ENCODE data around the gene LRRC4. TPM values are rescaled to one million over a fixed set of nuclear protein-coding genes. Genes with fewer than 3 reads are reported as not detected.

LRRC4 gene
- total and polyA plus RNA-seq, 7 donors, result 0.60 to 1.8 (median 1.4) TPM

GRCh38 chr7:128068785-128069184, 37.5 kb upstream of the LRRC4 start:
- Histone ChIP-seq H3K4me1 (no peaks in the 10 kb centered on the region), H3K9me3 (no peaks in the 10 kb centered on the region), H3K27me3 (no peaks in the 10 kb centered on the region), H3K36me3 (no peaks in the 10 kb centered on the region), H3K4me3 (no peak overlapping the region), H3K27ac (no peak overlapping the region)
- intact Hi-C loops (cut with DNase I), result no loop called here
- 96 to 97% methylated on average over 8 of the region's 8 CpGs for WGBS, 2 donors
- no peak for DNase-seq
- TF ChIP-seq CTCF (IDR thresholded peaks at IDR 0.05), result no peak
- no peak for TF ChIP-seq EP300 (IDR thresholded peaks at IDR 0.05)
- TF ChIP-seq POLR2AphosphoS5 (IDR thresholded peaks at IDR 0.05), result no peak
- no peak for TF ChIP-seq POLR2A (IDR thresholded peaks at IDR 0.05)

GRCh38 chr7:128067983-128068382, 36.7 kb upstream of the LRRC4 start:
- Histone ChIP-seq H3K4me1 (no peaks in the 10 kb centered on the region), H3K9me3 (no peaks in the 10 kb centered on the region), H3K27ac (no peak overlapping the region), H3K27me3 (no peaks in the 10 kb centered on the region), H3K4me3 (no peak overlapping the region), H3K36me3 (no peaks in the 10 kb centered on the region)
- intact Hi-C loops (cut with DNase I), result no loop called here
- 81 to 92% methylated on average over 5 of the region's 5 CpGs for WGBS, 2 donors
- TF ChIP-seq EP300 (IDR thresholded peaks at IDR 0.05) (no peak), POLR2A (IDR thresholded peaks at IDR 0.05) (no peak), CTCF (IDR thresholded peaks at IDR 0.05) (no peak), POLR2AphosphoS5 (IDR thresholded peaks at IDR 0.05) (no peak)
- no peak for DNase-seq

GRCh38 chr7:128066858-128067257, 35.6 kb upstream of the LRRC4 start:
- Histone ChIP-seq H3K36me3 (no peaks in the 10 kb centered on the region), H3K4me3 (no peak overlapping the region), H3K9me3 (no peaks in the 10 kb centered on the region), H3K27me3 (no peaks in the 10 kb centered on the region), H3K27ac (no peak overlapping the region), H3K4me1 (no peaks in the 10 kb centered on the region)
- DNase-seq, result no peak
- intact Hi-C loops (cut with DNase I), result no loop called here
- TF ChIP-seq CTCF (IDR thresholded peaks at IDR 0.05), result no peak
- no peak for TF ChIP-seq POLR2A (IDR thresholded peaks at IDR 0.05)
- TF ChIP-seq POLR2AphosphoS5 (IDR thresholded peaks at IDR 0.05), result no peak
- WGBS, 2 donors, result 81 to 87% methylated on average over 5 of the region's 5 CpGs

GRCh38 chr7:128066395-128066794, 35.2 kb upstream of the LRRC4 start:
- intact Hi-C loops (cut with DNase I), result no loop called here
- no peaks in the 10 kb centered on the region for H3K36me3 ChIP-seq
- TF ChIP-seq POLR2AphosphoS5 (IDR thresholded peaks at IDR 0.05) (no peak), POLR2A (IDR thresholded peaks at IDR 0.05) (no peak), CTCF (IDR thresholded peaks at IDR 0.05) (no peak), EP300 (IDR thresholded peaks at IDR 0.05) (no peak)
- no peaks in the 10 kb centered on the region for H3K9me3 ChIP-seq
- no peaks in the 10 kb centered on the region for H3K4me1 ChIP-seq
- WGBS, 2 donors, result 96% methylated on average over 10 of the region's 10 CpGs
- H3K27ac ChIP-seq, result no peak overlapping the region
- H3K27me3 ChIP-seq, result no peaks in the 10 kb centered on the region
- DNase-seq, result no peak
- H3K4me3 ChIP-seq, result no peak overlapping the region

- TF ChIP-seq EP300 (IDR thresholded peaks at IDR 0.05) (no peak), POLR2A (IDR thresholded peaks at IDR 0.05) (no peak), POLR2AphosphoS5 (IDR thresholded peaks at IDR 0.05) (no peak), CTCF (IDR thresholded peaks at IDR 0.05) (no peak)
- WGBS, 2 donors, result 32 to 71% methylated on average over 7 of the region's 7 CpGs
- intact Hi-C loops (cut with DNase I), result no loop called here
Observed at GRCh38 chr7:128065872-128066271, 34.6 kb upstream of the LRRC4 start.

More at GRCh38 chr7:128065872-128066271, 34.6 kb upstream of the LRRC4 start:
- Histone ChIP-seq H3K4me1 (no peaks in the 10 kb centered on the region), H3K27ac (no peak overlapping the region), H3K4me3 (no peak overlapping the region), H3K9me3 (no peaks in the 10 kb centered on the region), H3K36me3 (no peaks in the 10 kb centered on the region), H3K27me3 (no peaks in the 10 kb centered on the region)
- DNase-seq, result no peak

Measured in sigmoid colon (tissue), 7 donors.